ENCODE measurements around the gene LZTS2.
A peak's percentile ranks its signal among the peaks of the same experiment; 100 is the strongest.
"Not testable (repeated sequence)": the region's sequence is repeated elsewhere in the genome, so short reads cannot be mapped to it uniquely, and the experiment has no call there.

LZTS2 gene

GRCh38 chr10:100972904-100973535, 26.6 kb upstream of the LZTS2 start:
- TF ChIP-seq EZH2 (IDR thresholded peaks at IDR 0.05; ENCODE audit: borderline replicate concordance, low read depth, low read length, severe bottlenecking) (no peak), CTCF (IDR thresholded peaks at IDR 0.05; ENCODE audit: borderline replicate concordance, extremely low read depth, low read length, poor library complexity, severe bottlenecking) (no peak)
- H3K27me3 ChIP-seq (ENCODE audit: insufficient read depth, low read length, poor library complexity): no peaks in the 10 kb centered on the region
- no peaks in the 10 kb centered on the region for H3K4me1 ChIP-seq (ENCODE audit: insufficient read depth, low read length)
- H3K9me3 ChIP-seq (ENCODE audit: insufficient read depth, low read length, severe bottlenecking): no peaks in the 10 kb centered on the region
- H2AFZ ChIP-seq (ENCODE audit: low read depth, low read length): no peak overlapping the region
- H4K20me1 ChIP-seq (ENCODE audit: insufficient read depth, low read length): no peaks in the 10 kb centered on the region
- no peak for DNase-seq
- H3K79me2 ChIP-seq (ENCODE audit: insufficient read depth, low read length): no peaks in the 10 kb centered on the region
- no peak for ATAC-seq (ENCODE audit: insufficient read depth, low read depth)
- H3K27ac ChIP-seq (ENCODE audit: low read length): no peak overlapping the region
- no peaks in the 10 kb centered on the region for H3K36me3 ChIP-seq (ENCODE audit: insufficient read depth, low read length)
- H3K9ac ChIP-seq (ENCODE audit: low read depth, low read length): no peak overlapping the region
- no peak overlapping the region for H3K4me2 ChIP-seq (ENCODE audit: insufficient read depth, low read length)
- H3K4me3 ChIP-seq (ENCODE audit: low read depth in 1 of 2, low read length in 2 of 2): no peak overlapping the region

- not testable (repeated sequence) for H3K4me3 ChIP-seq (ENCODE audit: low read depth in 1 of 2, low read length in 2 of 2); DNase-seq; H3K27ac ChIP-seq (ENCODE audit: low read length); H2AFZ ChIP-seq (ENCODE audit: low read depth, low read length); ATAC-seq (ENCODE audit: insufficient read depth, low read depth); H3K27me3 ChIP-seq (ENCODE audit: insufficient read depth, low read length, poor library complexity); H3K9ac ChIP-seq (ENCODE audit: low read depth, low read length); H3K36me3 ChIP-seq (ENCODE audit: insufficient read depth, low read length); H3K9me3 ChIP-seq (ENCODE audit: insufficient read depth, low read length, severe bottlenecking); H4K20me1 ChIP-seq (ENCODE audit: insufficient read depth, low read length); H3K4me2 ChIP-seq (ENCODE audit: insufficient read depth, low read length); H3K79me2 ChIP-seq (ENCODE audit: insufficient read depth, low read length); H3K4me1 ChIP-seq (ENCODE audit: insufficient read depth, low read length)
Observed at GRCh38 chr10:100975397-100975796, 24.2 kb upstream of the LZTS2 start.

- no peaks in the 10 kb centered on the region for H3K79me2 ChIP-seq (ENCODE audit: insufficient read depth, low read length)
- H3K4me2 ChIP-seq (ENCODE audit: insufficient read depth, low read length): no peak overlapping the region
- DNase-seq (no peak), ATAC-seq (ENCODE audit: insufficient read depth, low read depth) (no peak)
- H3K36me3 ChIP-seq (ENCODE audit: insufficient read depth, low read length): peaks cover 14% of the 10 kb centered on the region
- no peaks in the 10 kb centered on the region for H3K9me3 ChIP-seq (ENCODE audit: insufficient read depth, low read length, severe bottlenecking)
- no peaks in the 10 kb centered on the region for H3K27me3 ChIP-seq (ENCODE audit: insufficient read depth, low read length, poor library complexity)
- TF ChIP-seq CTCF (IDR thresholded peaks at IDR 0.05; ENCODE audit: borderline replicate concordance, extremely low read depth, low read length, poor library complexity, severe bottlenecking): no peak
- TF ChIP-seq EZH2 (IDR thresholded peaks at IDR 0.05; ENCODE audit: borderline replicate concordance, low read depth, low read length, severe bottlenecking): no peak
- H3K4me3 ChIP-seq (ENCODE audit: low read depth in 1 of 2, low read length in 2 of 2): no peak overlapping the region
- H3K9ac ChIP-seq (ENCODE audit: low read depth, low read length): no peak overlapping the region
- no peak overlapping the region for H3K27ac ChIP-seq (ENCODE audit: low read length)
- no peaks in the 10 kb centered on the region for H3K4me1 ChIP-seq (ENCODE audit: insufficient read depth, low read length)
- H4K20me1 ChIP-seq (ENCODE audit: insufficient read depth, low read length): no peaks in the 10 kb centered on the region
- no peak overlapping the region for H2AFZ ChIP-seq (ENCODE audit: low read depth, low read length)
Observed at GRCh38 chr10:100976906-100977305, 22.7 kb upstream of the LZTS2 start.

- peak; percentile 35; the same call in 1 of the 3 replicates for ATAC-seq (ENCODE audit: insufficient read depth, low read depth)
- no peak overlapping the region for H3K4me2 ChIP-seq (ENCODE audit: insufficient read depth, low read length)
- TF ChIP-seq EZH2 (IDR thresholded peaks at IDR 0.05; ENCODE audit: borderline replicate concordance, low read depth, low read length, severe bottlenecking) (no peak), CTCF (IDR thresholded peaks at IDR 0.05; ENCODE audit: borderline replicate concordance, extremely low read depth, low read length, poor library complexity, severe bottlenecking) (no peak)
Observed at GRCh38 chr10:100977436-100977835, 22.2 kb upstream of the LZTS2 start.

More at GRCh38 chr10:100977436-100977835, 22.2 kb upstream of the LZTS2 start:
- Histone ChIP-seq H3K4me1 (ENCODE audit: insufficient read depth, low read length) (no peaks in the 10 kb centered on the region), H4K20me1 (ENCODE audit: insufficient read depth, low read length) (no peaks in the 10 kb centered on the region), H3K36me3 (ENCODE audit: insufficient read depth, low read length) (peaks cover 14% of the 10 kb centered on the region), H3K27ac (ENCODE audit: low read length) (no peak overlapping the region), H3K9me3 (ENCODE audit: insufficient read depth, low read length, severe bottlenecking) (no peaks in the 10 kb centered on the region), H3K79me2 (ENCODE audit: insufficient read depth, low read length) (no peaks in the 10 kb centered on the region), H3K4me3 (ENCODE audit: low read depth in 1 of 2, low read length in 2 of 2) (no peak overlapping the region), H2AFZ (ENCODE audit: low read depth, low read length) (no peak overlapping the region), H3K9ac (ENCODE audit: low read depth, low read length) (no peak overlapping the region), H3K27me3 (ENCODE audit: insufficient read depth, low read length, poor library complexity) (no peaks in the 10 kb centered on the region)
- no peak for DNase-seq
